NCI-H1436 (cell line): ENCODE measurements around the gene FCN3.

Experiments used
- DNase-seq: peaks from one replicate; lab custom pipeline; 2025; lab: John Stamatoyannopoulos, UW

Gene FCN3

DNA sequence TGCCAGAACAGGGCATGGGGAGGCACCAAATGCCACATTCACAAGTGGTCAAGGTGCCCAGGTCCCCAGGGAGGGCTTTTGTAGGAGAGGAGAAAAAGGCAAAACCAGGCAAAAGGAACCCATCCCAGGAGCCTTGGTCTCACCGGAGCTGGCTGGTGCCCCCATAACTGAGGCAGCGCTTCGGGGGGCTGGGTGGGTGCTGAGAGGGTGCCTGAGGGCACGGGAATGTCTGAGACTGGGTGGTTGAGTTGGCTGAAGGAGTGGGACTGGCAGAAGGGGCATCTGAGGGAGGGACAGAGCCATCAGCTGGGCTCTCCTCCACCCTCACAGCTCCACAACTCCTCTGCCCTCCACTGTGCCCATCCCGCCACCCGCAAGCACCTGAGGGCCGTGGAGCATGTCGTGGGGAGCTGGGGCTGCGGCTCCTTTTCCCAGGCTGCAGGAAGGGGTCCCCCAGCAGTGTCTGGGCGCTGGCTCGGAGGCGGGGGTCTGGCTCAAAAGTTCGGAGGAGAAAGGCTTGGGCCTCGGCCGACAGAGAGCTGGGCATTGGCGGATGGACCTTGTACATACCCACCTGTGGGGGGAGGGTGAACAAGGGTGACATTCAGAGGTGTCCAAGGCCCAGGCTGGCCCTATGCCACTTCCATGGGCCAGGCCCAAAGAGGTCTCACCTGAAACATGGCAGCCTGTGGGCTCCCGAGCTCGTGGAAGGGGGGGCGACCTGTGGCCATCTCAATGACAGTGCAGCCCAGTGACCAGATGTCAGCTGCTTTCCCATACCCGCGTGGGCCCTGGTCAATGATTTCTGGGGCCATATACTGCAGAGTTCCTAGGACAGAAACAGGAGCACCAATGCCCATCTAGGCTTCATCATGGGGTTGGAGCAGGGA lies 16.3 kb downstream of the FCN3 start:
- no peak for DNase-seq

DNA sequence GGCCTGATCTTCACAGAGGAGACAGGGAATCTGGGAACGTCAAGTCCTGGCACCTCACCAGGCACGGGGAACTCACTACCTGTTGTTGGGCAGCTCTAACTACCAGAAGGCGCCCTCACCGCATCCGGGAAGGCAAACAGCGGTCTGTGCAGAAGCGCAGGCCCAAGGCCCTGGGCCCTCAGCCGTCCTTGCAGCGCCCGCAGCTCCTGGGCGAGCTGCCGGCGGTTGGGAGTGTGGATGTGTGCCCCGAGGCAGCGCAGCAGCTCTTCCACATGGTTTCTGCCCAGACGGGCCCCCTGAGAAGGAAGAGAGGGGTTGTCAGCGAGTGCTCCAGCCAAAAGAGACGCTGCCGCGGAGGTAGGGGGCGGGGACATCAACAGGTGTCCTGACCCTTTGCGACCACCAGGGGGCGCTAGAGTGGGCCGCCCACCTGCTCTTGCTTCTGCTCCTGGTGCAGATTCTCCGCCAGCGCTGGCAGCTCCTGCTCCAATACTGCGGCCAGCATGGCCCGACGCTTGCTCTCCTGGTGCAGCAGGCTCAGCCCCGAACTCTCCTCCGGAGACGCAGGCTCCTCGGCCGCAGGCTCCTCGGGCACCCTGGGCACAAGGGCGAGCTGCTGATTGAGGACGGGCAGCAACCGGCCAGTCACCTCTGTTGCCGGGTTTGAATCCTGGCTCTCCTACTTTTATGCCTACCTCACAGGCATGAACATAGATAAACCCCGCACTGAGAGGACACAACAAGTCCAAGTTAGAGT lies 17.2 kb downstream of the FCN3 start:
- DNase-seq, result peak; percentile 43

DNA sequence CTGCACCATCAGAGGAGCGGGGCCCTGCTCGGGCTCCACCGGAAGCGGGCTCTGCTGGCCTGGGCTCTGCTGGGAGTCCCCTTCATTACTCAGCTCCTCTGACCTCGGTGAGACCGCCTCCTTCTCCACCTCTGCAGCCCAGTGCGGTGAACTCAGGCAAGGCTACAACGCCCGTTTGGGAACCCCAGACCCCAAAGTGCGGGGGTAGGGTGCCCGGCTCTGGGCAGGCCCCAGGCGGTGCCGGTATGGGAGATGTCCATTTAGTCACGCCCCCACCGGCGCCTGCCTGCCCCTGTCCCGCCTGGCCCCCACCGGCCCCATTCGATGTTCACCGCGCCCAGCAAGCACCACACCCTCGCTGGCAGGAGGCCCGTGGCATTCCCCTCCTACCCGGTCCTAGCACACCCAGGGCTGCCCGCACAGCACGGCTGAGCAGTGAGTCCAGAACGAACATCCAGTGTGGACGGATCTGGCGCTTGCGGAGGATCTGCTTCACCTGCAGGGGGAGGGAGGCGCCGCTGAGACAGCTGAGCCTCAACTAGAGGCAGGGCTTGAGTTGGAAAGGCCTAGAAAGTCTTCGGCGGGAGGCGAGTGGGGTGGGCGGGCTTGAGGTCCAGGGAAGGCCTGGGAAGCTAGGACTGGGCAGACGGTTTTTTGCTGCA lies 17.9 kb downstream of the FCN3 start:
- no peak for DNase-seq

DNA sequence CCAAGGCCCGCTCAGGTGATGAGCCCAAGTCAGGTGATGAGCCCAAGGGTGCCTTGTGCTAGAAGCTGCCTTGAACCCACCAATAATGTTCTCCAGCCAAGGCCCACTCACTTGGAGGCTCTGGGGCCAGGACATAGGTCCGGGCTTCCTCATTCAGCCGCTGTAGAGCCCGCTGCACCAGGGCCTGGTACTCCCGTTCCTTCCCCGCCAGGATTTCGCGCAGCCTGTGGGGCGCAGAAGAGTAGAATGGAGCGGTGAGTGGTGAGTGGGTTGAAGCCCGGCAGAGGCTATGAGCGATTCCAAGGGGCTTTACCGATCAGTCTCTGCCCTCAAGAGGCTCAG lies 18.4 kb downstream of the FCN3 start:
- no peak for DNase-seq

DNA sequence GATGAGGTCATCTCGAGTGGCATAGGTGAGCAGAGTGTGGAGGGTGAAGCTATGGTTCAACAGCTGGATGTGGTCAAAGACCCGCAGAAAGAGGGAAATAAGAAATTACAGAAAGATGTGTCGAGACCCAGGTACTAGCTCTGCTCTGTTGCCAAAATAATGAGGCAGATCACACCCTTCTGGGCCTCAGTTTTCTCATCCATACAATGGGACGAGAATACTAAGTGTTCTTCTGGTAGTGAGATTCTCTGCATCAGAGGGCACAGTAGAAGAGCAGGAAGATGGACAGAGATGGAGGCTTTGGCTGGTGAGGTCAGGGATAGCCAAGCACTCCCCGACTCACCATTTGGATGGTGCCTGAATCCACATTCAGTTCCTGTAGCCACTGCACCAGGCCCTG lies 18.9 kb downstream of the FCN3 start:
- DNase-seq, result no peak

DNA sequence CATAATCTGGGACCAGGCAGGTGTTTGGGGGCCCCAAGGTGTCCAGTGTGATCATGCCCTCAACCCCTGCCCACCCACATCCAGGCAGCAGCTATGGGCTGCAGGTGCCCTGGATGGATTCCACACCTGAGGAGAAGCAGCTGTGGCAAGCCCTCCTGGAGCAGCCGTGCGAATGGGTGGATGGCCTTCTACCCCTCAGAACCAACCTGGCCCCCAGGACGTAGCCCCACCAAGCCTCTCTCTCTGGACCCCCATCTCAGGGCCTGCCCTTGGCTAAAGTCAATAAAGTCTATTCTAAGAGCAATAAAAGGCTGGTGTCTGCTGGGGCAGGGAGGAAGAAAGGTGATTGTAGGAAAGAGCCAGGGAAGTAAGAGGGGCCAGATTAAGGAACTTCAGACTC lies 21.0 kb downstream of the FCN3 start:
- DNase-seq, result no peak

DNA sequence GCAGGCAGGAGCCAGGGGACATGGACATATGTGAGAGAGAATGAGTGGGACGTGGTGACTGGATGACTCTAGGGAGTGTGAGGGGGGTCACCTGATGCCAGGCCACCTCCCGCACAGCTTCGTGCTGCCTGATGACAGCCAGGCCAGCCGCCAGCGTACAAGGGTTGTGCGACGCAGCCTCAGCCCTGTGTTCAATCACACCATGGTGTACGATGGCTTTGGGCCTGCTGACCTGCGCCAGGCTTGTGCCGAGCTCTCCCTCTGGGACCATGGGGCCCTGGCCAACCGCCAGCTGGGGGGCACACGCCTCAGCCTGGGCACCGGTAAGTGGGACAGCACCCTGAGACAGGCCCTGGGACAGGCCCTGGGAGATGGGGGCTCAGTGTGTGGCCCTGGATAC lies 21.5 kb downstream of the FCN3 start:
- no peak for DNase-seq

DNA sequence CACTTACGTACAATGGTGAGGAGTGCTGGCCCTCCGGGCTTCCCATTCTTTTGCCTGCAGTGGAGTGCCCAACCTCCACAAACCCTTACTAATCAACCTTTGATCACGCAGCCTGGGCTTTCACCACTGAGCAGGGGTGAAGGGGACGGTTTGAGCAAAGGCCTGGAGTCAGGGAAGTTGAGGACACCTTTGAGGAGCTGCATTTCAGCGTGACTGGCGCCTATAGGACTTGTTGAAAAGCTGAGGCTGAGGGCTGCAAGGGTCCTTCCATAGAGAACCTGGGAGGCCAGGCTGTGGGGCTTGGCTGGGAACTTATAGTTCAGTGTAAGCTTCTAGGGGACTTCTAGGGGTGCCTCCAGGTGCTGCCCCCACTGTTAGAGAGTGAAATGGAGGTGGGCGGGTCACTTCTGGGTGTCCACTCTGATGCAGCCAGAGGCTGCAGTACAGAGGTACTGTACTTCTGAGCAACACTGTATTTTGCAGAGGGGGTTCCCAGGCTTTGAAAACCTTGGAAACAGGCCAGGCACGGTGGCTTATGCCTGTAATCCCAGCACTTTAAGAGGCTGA lies 23.0 kb downstream of the FCN3 start:
- no peak for DNase-seq

DNA sequence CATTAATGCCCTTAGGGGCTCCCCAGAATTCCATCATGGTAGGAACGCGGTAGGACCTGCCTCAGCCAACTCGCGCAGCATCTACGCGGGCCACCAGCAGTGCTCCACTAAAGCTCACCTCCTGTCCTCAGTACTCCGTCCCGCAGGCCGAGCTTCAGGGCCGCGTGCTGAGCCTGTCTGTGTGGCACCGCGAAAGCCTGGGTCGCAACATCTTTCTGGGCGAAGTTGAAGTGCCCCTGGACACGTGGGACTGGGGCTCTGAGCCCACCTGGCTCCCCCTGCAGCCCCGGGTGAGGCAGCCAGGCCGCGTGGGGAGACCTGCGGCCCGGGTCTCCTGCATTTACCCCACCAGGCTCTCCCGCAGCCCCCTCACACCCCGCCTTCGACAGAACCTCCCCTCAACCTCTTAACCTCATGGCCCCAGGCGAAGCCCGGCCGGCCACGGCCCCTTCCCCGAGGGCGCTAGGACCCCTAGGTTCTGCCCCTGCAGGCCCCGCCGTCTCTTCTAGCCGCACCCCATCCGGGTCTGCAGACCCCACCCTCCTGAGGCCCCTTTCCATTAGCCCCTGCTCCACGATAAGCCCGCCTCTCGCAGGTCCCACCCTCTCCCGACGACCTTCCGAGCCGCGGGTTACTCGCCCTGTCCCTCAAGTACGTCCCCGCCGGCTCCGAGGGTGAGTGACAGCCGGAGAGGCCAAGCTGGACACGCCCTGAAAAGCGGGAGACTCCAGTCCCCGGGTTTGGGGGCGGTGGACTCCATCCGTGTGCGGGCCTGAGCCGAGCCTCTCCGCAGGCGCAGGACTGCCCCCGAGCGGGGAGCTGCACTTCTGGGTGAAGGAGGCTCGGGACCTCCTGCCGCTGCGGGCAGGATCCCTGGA lies 23.7 kb downstream of the FCN3 start:
- DNase-seq, result no peak

DNA sequence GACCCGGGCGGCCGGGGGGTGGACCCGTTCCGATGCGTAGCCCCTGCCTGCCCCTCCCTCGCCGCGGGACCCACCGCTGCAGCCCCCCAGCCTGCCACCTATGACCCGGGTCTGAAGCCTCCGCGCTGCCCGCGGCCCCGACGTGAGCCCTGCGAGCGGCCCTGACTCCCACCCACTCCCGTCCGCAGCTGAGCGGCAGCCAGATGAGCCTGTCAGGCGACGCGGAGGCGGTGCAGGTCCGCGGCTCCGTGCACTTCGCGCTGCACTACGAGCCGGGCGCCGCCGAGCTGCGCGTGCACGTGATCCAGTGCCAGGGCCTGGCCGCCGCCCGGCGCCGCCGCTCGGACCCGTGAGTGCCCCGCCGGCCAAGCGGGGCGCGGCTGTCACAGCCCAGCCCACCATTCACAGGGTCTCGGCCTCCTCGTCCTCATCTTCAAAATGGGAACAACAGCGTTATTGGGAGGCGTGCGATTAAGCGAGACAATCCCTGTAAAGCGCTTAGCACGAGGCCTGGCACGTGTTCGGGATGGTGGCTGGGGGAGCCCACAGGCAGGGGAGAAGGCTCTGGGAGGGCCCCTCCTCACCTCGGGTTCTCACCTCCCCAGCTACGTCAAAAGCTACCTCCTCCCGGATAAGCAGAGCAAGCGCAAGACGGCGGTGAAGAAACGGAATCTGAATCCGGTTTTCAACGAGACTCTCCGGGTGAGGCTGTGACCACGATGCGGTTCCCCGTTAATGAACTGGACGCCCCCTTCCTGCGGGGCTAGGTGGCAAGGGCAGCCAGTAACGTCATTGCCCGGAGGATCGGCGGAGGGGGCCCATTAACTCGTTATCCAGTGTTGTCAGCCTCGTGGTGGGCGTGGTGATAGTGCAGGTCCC lies 24.6 kb downstream of the FCN3 start:
- peak; percentile 56 for DNase-seq

DNA sequence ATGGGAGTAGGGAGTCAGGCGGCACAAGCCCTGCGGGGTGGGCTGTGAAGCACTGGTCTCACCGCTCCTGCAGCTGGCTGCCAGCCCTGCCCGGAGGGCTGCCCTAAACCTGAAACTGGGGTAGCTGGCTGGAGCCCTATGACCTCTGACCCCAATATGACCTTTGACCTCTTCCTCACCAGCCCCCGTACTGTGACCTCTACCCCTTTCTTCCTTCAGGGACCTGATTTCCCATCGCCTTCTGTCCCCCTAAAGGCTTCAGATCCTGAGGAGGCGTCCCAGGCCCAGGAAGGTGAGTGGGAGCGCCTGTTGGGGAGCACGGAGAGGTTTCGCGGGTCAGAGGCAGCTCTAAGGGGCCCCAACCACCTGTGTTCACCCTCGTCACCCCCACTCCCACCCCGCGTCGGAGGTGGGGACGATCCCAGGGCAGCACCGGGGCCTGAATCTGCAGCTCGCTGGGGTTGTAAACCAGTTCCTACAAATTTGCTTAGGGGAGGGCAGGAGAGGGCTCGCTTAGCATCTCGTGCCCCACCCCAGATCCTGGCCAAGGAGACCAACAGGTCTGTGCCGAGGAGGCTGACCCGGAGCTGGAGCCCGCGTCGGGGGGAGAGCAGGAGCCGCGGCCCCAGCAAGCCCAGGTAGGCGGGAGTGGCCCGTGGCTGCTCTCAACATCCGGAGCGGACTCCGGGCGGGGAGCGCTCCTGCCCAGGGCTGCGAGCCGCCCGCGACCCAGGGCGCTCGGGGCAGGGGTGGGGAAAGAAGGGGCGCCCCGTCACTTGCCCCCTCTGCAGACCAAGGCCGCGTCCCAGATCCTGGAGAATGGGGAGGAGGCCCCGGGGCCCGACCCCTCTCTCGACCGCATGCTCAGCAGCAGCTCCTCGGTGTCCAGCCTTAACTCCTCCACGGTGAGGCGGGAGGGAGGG lies 25.5 kb downstream of the FCN3 start:
- peak; percentile 61 for DNase-seq

DNA sequence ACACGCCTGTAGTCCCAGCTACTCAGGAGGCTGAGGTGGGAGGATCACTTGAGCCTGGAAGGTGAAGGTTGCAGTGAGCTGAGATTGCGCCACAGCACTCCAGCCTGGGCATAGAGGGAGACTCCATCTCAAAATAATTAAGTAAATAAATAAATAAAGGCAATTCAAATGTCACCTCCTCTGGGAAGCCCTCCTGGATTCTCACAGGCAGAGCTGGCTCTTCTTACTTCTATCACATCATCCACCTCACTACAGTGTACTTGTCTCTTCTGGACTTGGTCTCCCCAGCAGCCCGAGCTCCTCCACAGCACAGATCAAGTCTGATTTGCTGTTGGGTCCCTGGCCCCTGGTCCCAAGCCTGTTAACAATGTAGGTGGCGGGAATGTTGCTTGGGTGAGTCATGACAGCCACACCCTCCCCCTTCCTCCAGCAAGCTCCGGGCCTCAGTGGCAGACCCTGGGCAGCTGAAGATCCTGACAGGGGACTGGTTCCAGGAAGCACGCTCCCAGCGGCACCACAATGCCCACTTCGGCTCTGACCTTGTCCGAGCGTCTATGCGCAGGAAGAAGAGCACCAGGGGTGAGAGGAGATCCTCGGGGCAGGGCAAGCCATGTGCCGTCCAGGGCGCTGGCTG lies 27.5 kb downstream of the FCN3 start:
- DNase-seq, result no peak

DNA sequence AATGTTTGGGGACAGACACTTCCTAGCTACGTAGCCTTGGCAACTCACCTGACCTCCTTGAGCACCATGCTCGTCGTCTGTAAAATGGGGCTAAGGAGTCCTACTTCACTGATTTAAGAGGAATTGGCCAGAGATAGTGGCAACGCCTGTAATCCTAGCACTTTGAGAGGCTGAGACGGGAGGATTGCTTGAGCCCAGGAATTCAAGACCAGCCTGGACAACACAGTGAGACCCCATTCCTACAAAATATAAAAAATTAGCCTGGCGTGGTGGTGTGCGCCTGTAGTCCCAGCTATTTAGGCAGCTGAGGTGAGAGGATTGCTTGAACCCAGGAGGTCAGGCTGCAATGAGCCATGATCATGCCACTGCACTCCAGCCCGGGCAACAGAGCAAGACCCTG lies 28.3 kb downstream of the FCN3 start:
- DNase-seq, result no peak

DNA sequence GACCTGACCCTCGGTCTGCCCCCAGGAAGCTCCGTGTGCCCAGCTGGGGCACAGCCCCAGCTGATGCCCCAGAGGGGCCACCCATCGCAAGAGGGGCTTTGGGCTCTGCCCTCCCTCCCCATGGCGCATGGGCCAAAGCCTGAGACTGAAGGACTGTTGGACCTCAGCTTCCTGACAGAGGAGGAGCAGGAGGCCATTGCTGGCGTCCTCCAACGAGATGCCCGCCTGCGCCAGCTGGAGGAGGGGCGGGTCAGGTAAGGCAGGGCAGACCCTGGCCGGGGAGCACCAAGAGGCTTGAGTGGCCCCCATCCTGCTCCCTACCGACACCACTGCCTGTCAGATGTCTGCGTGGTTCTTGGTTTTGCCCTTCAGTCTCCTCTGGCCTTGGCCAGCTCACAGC lies 29.4 kb downstream of the FCN3 start:
- no peak for DNase-seq

DNA sequence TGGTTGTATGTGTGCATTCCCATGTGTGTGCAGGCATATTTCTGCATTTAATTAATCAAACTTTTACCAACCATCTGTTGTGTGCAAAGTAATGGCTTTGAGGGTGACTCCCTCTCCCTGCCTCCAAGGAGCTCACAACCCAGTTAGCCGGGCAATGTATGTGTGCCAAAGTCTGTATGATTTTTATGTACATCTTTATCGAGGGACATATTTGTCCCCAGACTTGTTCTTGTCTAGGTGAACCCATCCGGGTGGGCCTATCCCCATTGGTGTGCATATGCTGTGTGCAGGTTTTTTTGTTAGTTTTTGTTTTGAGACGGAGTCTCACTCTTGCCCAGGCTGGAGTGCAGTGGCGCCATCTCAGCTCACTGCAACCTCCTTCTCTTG lies 31.0 kb downstream of the FCN3 start:
- DNase-seq, result no peak

DNA sequence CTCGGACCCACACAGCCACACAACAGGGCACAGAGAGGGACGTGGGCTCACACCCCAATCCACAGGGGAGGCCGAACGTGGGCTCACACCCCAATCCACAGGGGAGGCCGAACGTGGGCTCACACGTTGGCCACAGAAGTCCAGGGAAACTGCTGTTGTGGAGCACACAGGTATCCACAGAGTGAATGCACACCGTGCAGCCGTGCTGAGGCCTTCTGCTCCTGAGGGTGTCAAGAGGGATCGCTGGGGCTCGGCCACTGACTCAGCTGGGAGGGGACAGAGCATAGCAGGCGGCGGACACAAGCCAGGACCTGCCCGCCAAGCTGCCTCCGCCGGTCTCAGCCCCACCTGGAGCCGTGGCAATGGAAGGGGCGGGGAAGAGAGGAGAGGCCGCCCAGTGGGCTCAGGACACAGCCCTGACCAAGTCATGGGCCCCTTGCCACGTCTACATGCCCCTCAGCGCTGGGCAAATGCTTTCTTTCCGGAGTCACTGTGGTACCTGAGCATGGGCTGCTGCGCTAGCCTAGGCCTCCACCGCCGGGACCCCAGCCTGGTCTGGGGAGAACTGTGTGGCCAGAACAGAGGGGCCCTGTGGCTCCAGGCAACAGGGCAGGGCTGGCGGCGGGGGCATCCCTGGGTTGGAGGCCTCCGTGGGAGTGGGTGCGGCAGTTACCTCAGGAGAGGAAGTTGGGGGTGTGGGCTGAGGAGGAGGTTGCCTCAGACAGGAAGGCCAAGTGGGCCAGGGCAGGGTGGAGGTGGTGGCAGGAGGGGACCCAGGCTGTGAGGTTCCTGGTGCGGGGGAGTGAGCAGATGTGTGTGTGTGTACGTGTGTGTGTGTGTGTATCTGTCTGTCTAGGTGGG lies 31.6 kb downstream of the FCN3 start:
- DNase-seq, result no peak

DNA sequence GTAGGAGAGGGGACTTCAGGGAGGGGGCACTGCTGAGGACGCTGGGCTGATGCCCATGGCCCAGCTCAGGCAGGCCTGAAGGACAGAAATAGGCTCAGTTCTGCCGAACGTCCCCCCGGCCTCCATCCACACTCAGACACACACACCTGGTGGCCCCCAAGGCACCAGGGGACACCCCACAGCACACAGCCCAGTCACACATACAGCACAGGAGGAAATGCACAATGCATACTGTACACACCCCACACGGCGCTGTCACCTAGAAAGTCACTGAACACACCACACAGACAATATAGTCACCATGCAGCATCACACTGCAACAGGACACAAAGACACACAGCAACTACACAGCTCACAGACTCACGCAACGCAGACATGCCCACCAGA lies 32.2 kb downstream of the FCN3 start:
- DNase-seq, result no peak
